HG03135 (cell line): ENCODE data around the gene ISCU.
"Not testable (repeated sequence)": the region's sequence is repeated elsewhere in the genome, so short reads cannot be mapped to it uniquely, and the experiment has no call there.

Source experiments
- ATAC-seq: cut with Tn5 transposase; IDR thresholded peaks from one replicate; pipeline ENCODE4 v1.9.1; 2021; ENCODE audit warnings: mild to moderate bottlenecking, moderate library complexity; ENCODE audit not compliant: unreplicated experiment

Gene ISCU

DNA sequence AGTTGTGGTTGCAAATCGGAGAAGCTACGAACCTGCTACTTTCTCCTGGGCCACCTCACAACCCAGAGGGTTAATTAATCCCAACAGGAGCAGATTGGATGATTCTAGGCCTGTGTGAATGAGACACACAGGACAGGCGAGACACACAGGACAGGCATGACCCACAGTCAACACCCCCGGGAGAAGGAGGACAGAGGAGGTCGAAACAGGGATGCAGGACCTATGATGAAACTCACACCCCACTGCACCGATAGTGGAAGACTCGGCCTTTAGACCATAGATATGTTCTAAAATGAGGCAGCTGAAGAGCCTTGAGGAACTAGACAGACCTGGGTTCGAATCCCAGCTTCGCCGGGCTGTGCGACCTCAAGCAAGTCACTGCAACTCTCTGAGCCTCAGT is 23.9 kb downstream of the ISCU start:
- ATAC-seq = no peak

DNA sequence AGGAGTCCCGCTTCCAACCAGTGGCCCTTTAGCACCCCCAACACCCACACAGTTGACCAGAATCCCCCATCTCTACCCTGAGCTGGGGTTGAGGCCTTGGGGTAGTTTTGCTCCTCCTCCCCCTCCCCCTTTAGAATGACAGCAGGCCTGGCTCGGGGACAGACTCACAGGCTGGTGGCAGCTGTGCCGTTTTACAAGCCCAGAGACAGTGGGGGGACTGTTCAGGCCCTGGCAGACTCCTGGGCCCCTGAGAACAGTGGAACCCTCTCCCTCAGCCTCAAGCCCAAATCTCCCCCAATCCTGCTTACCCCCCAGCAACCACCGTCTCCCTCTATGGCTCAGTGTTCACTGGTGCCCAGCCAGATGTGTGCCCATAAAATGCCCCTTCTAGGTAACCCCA is 25.4 kb downstream of the ISCU start:
- ATAC-seq = no peak

DNA sequence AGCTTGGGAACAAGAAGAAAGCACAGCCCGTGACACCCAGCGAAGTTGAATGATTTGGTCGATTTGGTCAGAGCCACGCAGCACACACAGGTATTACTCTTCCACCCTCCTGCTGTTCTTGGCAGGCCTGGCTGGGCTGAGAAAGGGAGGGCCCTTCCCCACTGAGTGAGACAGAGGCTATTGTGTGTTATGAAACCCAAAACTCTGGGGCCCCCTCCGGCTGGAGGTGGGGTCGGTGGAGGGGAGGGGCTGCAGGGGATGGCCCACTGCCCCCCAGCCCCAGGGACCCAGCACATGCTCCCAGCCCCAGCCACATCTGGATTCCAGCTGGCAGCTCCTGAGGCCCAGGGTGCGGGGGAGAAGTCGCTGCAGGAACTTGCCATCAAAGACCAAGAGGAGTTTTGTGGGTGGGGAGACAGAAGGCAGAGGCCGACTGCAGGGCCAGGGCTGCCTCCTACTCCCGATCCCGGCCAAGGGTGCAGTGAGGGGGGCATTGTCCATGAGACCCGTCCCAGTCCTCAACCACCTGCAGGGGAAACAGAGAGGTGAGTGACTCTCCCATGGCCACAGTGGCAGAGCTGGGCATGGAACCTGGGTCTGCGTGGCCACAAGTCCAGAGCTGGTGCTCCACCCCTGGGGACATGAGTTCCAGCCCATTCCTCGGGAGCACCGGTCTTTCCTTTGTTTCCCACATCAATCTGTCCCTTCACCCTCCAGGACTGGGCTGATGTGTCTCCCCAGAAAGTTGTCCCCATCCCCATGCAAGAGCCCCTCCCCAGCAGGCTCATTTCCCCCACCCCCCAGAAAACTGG is 26.8 kb downstream of the ISCU start:
- no peak for ATAC-seq

DNA sequence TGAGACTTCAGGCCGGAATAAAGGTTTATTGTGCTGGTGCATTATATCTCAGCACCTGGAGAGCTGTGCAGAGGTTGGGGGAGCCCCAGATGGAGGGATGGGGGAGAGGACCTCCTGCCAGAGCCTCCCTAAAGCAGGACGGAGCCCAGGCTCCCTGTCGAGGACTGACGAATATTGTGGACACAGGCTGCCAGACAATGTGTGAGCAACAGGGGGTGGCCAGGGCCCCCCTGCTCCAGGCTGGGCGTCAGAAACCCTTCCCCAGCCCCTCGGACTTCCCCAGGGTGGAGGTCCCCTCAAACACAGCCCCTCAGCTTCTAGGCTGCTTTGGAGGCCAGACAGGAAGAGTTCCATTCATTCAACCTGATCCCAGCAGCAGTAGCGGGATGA is 27.4 kb downstream of the ISCU start:
- no peak for ATAC-seq

DNA sequence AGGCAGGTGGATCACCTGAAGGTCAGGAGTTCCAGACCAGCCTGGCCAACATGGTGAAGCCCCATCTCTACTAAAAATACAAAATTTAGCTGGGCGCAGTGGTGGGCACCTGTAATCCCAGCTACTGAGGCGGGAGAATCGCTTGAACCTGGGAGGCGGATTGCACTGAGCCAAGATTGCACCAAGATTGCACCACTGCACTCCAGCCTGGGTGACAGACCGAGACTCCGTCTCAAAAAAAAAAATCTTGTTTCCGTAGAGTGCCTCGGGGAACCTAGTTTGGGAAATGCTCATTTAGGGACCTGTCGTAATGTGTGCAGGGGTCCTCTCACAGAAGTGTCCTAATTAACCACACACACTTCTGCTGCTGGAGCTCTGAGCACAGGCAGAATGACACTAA is 28.1 kb downstream of the ISCU start:
- ATAC-seq = not testable (repeated sequence)

DNA sequence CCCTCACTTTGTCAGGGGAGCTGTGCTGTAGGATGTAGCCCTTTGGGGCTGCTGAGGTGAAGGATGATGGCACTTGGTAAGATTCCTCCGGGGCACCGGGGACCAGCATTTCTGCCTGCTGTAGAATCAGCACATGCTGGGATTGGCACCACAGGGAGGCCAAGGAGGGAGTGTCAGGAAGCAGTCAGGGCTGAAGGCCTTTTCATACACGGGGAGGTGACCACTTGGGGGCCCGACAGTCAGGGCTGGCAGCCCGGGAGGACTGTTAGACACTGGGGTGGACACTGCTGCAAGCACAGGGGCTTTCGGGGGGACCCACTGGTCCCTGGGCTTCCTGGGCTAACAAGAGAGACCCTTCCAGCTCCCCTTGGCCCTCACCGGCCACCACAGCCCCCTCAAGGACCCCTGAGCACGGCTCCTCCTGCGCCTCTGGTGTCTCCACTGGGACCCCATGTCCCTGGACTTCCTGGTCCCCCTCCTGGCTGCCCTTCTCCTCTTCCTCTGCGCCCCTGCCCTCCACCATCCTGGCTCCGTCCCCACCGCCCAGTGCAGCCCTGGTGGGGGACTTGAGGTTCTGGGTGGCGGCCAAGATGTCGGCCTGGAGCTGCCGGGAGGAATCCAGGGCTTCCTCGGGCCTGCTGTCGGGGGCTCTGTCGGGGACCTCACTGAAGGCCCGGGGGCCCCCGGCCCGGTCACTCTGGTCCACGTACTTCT is 29.0 kb downstream of the ISCU start:
- ATAC-seq = no peak

DNA sequence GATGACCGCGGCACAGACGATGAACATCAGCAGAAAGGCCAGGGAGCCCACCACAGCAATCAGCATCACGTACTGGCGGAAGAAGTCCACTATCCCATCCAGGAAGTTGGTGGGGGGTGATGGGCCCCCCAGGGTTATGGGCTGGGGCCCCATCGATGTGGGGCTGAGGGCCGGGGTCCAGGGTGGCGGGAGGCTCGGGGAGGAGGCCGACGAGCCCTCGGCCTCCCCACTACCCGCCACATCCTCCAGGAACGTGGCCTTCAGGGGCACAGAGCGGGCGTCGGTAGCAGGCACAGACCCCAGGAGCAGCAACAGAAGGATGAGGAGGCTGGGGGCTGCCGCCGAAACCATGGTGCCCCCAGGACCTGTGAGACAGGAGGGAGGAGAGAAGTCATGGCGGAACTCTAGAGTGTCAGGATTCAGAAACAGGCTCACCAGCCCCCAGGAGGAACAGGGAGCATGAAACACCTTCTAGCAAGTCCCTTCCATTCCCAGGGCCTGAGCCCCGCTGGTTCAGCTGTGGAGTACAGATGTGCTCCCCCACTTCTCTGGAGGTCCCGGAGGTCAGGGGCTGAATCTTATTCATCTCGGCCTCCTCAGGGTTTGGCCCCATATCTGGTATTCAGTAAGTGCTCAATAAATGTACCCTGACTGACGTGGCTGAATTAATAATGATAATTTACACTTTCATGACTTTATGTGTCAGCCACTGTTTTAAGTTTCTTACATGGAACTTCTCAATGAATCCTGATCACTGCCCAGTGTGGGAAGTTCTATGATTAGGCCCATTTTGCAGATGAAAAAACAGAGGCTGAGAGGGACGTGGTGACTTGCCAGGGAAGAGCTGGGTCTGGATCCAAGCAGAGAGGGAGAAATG is 29.9 kb downstream of the ISCU start:
- no peak for ATAC-seq

DNA sequence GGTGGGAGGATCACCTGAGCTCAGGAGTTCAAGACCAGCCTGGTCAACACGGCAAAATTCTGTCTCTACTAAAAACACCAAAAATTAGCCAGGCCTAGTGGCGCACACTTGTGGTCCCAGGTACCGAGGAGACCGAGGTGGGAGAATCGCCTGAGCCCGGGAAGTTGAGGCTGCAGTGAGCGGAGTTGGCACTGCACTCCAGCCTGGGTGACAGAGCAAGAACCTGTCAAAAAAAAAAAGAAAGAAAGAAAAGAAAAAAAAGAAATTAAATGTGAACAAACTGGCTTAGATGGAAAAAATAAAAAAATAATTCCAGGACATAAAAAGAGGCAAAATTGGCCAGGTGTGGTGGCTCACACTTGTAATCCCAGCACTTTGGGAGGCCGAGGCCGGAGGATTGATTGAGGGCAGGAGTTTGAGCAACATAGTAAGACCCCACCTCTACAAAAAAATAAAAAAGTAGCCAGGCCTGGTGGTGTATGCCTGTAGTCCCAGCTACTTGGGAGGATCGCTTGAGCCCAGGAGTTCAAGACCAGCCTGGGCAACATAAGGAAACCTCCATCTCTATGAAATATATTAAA is 32.0 kb downstream of the ISCU start:
- no peak for ATAC-seq

DNA sequence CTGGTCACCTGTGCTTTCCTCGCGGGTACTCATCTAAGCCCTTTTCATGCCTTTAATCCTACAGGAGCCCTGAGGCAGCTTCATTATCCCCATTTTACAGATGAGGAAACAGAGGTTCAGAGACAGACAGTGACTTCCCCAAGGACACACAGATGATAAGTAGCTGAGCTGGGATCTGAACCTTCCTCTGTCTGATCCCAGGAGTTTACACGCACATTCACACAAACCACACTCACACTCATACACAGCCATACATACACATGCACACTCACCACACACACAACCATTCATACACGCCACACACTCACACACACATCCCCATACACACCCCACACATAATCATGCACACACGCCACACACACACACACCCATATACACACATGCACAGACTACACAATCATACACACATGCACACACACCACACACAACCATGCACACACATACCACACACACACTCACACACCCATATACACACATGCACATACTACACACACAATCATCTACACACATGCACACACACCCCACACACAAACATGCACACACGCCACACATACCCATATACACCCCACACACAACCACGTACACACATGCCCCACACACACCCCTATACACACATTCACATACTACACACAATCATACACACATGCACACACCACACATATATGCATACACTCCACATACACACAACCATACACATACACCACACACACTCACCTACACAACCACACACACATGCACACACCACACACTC is 32.7 kb downstream of the ISCU start:
- ATAC-seq = no peak

DNA sequence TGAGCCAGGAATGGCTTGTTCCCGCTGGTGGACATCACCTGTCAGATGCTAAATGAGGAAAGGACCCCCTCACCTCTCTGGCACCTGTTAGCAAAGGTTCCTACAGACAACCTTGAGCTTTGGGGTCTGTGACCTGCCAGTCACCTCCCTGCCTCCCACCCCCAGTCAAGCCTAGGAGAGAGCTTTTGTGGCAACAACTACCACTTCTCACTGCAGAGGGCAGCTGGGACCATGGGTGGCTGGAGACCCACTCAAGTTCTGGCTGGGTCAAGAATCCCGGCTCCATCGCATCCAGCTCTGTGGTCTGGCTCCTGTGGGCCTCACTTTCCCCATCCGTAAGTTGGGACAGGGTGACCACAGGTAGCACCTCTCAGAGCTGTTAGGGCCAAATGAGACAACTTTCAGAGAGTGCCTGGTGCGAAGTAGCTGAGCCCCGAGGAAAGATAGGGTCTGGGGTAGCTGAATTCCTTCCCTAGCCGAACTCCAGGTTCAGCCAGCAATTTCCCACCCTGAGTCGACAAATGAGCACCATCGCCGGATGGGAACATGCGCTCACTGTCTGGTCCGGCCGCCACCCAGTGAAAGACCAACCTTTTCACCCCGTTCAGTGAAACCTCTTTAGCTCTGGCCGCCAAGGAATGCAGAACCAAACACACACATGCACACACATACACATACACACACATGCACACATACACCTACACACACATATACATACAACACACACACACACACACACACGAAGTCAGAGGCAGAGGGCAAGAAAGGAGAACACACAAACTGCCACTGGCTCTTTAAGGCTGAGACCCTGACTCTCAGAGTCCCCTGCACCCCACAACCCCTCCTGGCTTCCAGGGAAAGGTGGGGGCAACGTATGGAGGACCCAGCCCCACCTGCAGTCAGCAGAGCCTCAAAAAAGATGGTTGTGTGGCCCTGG is 33.6 kb downstream of the ISCU start:
- ATAC-seq = no peak

DNA sequence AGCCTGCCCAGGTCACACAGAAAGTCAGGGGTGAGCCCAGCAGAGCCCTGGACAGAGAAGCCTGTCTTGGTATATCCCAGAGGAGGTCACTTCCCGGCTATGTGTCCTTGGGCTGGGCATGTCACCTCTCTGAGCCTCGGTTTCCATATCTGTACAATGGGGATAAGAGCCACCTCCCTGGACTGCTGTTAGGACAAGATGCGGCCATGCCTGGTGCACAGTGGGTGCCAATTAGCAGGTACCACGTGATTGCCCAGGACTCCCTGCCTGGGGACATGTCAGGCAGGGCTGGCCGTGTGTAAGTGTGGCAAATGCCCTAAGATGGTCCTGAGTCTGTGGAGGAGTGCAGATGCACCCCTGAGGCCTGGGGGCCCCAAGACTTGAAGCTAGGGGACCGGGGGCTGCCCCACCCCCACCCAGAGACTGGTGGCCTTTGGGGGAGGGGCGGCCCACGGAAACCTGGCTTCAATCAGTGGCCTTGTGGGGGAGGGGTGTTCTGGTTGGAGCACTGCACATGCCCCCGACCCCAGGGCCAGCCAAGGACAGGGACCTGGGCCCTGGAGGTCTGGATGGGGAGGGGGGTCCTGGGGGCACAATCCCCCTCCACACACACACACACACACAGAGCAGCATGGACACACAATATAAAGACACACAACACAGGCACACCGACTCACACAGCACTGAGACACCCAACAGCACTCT is 34.6 kb downstream of the ISCU start:
- ATAC-seq = no peak

DNA sequence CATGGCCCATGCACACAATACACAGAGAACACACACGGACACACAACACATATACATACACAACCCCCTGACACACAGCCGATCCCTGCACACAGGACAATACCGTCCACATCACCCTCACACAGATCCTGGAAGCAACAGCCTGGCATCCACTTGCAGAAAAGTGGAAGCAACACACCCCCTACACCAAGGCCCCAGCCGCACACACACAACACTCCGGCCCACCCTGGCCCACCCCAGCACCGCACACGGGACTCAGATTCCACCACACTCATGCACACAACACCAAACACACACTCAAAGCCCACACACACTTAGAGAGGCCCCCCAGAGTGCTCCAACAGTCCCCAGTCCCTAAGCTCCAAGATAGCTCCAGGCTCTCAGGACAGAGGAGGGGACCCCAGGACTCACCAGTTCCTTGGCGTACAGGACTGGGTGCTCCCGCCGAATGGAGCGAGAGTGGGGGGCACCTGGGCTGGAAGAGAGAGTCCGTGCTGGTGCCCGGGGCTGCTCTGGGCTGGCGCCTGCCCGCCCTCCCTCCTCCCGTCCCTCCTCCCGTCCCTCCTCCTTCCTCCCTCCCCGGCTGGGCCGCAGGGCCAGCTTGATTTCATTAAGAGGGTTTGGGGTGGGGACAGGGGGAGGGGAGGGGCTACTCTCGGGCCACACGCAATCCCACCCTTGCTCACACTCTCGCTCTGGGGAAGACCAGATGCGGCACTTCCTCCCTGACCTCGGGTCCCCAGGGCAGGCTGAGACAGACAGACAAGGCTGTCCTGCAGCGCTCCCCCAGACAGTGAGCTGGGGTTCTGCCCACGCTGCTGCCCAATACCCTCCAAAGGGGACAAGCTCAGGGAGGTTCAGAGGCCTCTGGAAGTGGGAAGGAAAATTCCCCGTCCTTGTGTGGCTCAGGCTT is 35.4 kb downstream of the ISCU start, which contains the start of gene TMEM119:
TMEM119 (minus strand) TSS at position 526 of the 913 bp plus-strand sequence. CDS start 5,701 bp downstream, outside the sequence.
- ATAC-seq = no peak

DNA sequence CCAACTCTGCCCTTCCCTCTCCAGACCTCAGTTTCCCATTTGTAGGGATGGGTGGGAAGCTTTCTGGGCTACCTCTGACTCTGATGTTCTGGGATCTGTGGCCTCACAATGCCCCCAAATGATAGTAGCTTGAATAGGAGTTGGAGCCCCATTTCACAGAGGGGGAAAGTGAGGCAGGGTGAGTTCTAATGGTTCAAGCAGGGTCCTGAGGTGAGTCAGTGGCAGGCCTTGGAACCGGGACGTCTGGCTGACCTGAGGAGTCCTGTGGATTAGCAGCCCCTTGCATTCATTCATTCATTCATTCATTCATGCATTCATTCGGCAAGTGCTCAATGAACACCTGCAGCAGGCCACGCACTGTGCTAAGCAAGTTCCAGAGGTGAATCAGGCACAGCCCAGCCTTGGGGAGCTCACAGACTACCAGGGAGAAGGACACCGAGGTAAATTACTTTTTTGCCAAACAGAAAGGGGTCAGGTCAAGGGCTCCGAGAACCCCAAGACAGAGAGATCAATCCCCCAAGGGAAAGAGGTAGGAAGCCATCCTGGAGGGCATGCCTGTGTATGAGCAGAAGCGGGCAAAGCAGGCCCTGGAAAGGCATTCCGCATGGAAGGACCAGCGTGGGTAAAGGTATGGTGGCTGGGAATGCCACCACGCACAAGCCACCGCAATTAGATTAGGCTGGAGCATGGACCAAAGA is 36.3 kb downstream of the ISCU start:
- ATAC-seq = no peak

DNA sequence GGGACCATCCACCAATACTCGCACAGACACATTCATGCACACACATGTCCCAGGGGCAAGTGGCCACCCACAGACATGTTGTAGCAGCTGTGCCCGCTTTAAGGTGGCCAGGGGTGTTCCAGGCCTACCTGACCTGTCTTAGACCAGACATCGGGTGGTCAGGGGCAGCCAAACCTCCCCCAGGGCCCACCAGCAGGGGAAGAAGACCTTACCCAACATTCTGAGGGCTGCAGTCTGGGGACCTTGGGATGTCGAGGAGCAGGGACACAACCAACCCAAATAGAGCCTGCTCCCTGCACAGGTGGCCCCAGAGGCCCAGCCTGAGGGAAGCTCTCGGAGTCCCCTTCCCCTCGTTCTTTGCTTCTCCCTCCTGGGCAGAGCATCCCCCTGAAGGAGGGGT is 37.1 kb downstream of the ISCU start:
- ATAC-seq = no peak

DNA sequence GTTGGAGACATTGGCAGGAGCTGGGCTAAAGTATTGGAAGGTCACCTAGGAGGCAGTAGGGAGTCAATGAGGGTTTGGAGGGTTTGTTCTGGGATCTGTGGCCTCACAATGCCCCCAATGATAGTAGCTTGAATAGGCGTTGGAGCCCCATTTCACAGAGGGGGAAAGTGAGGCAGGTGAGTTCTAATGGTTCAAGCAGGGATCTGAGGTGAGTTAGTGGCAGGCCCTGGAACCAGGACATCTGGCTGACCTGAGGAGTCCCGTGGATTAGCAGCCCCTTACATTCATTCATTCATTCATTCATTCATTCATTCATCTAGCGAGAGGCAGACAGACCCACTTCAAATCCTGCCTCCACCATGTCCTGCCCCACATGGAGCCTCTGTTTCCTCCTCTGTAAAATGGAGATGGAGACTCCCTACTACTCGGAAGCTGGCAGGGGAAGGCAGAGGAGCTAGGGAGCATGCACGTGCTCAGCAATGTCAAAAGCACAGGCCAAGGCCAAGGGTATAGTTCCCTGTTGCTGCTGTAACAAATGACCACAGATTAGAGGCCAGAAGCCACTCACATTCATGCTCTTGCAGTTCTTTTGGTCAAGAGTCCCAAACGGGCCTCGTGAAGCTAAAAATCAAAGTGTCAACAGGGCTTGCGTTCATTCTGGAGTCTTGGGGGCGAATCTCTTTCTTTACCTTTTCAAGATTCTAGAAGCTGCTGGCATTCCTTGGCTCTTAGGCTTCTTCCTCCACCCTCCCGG is 37.7 kb downstream of the ISCU start:
- ATAC-seq = no peak

DNA sequence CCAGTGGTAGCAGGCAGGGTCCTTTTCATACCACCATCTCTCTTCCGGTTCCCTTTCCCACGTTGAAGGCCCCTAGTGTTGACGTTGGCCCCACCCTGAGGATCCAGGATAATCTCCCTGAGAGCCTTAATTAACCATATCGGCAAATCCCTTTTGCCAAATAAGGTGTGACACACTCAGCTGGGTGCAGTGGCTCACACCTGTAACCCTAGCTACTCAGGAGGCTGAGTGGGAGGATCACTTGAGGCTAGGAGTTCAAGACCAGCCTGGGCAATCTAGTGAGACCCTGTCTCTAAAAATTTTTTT is 38.3 kb downstream of the ISCU start:
- no peak for ATAC-seq
